Activated T-cell treated with anti-CD3 and anti-CD28 coated beads for 24 hours (primary cell): Measurements from ENCODE around the gene SKA1.
"Not testable (repeated sequence)": the region's sequence is repeated elsewhere in the genome, so short reads cannot be mapped to it uniquely, and the experiment has no call there.

ENCODE experiments used
- DNase-seq: peaks from one replicate; pipeline ENCODE4 v3.0.0-alpha.2; 2020; ENCODE audit warnings: low read depth

The SKA1 gene

DNA sequence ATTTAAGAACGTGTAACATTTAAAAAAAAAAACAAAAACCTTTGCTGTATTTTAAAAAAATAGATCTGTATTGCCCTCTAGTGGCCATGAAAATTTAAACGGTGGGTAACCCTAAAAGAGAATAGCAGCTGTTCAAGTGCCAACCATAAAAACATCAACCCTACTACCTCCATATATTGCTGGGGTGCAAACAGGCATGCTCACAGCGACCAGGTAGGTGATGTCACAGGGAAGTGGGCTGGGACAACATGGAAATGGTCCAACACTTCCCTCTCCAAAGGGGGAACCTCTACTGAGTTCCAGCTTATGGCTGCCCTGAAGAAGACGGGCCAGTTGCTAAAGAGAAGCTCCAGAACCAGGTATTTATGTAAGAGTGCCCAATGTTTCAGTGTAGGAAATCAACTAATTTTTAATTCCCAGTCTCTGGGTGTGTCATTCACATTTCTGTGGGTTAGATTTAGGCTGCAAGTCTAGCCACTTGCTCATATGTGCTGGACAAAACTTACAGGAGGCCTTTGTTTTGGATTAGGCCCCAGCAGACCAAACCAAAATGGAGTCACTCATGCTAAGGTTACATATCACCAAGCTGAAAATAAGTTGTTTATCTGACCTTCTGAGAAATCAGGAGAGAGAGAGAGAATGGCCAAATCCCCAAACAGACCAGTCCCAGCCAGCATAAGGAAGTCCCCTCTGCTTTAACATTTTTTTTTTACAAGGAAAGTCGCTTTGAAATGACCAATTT, 54.5 kb downstream of the SKA1 start:
- DNase-seq: no peak

DNA sequence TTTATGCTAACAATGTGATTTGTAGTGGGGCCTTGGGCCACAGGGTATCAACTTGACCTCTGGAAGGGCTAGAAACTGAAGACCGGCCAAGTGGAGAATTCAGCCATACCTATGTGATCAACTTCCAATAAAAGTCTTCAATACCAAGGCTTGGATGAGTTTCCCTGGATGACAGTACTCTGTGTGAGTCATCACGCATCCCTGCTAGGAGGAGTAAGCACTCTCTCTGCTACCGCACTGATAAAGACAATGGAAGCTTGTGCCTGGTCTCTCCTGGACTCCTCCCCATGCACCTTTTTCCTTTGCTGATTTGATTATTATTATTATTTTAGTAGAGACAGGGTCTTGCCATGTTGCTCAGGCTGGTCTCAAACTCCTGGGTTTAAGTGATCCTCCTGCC, 58.1 kb downstream of the SKA1 start:
- DNase-seq: no peak

DNA sequence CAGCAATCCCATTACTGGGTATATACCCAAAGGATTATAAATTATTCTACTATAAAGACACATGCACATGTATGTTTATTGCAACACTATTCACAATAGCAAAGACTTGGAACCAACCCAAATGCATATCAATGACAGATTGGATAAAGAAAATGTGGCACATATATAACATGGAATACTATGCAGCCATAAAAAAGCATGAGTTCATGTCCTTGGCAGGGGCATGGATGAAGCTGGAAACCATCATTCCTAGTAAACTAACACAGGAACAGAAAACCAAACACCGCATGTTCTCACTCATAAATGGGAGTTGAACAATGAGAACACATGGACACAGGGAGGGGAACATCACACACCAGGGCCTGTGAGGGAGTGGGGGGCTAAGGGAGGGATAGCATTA, 61.9 kb downstream of the SKA1 start:
- not testable (repeated sequence) for DNase-seq

DNA sequence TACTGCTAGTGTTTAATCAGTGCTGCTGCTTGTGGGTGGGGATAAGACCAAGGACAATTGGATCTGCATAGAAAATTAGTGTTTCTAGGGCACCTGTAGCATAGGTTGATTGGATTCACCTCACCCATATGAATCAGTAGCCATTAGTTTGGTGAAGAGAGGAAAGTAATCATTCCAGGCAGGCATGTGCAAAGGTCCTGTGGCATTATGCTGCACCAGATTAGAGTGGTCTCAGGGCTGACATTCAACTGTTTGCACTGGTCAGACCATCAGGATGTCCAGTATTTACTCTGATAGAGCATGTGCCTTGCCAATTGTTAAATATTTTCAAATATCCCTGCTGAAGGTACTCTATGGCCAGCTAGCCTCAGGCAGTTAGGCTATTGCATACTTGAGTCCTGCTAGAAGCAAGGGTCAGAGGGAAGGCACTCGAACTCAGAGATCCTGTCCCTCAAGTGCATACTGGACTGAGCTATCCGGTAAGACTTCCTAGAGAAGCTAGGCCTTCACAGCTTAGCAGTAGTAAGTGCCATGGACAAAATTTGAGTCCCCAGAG, 64.7 kb downstream of the SKA1 start:
- no peak for DNase-seq

DNA sequence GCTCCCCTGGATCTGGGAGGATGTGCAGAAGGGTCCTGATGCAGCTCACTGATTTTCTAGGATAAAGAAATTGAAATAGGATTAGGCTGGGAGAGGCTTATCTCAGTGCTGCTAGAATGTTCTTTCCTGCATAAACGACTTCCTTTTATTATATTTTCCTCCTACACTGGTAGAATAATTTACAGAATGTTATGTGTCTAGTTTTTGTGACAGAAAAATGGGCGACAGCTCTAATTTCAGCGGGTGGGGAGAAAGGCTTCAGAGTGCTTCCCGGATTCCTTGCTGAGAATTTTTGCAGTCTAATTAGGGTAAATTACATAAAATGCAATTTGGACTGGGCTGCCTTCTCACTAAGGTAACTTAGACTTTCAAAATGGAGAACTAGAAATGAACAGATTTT, 66.2 kb downstream of the SKA1 start:
- no peak for DNase-seq

DNA sequence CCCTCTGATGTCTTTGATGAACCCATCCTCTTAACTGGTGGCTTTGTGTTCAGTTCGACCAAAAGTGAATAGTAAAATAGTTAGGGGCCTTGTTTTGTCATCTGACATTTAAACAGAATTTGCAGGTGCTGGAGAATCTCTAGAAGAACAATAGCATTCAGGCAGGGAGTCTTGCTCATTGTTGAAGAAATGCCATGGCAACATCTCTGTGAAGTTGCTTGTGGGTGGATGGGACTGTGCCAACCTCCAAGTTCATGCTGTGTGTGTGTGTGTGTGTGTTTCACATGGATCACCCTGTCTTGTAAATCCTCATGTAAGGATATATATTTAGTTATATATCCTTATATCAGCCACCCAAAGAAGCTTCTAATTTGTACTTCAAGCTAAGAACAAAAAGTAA, 66.7 kb downstream of the SKA1 start:
- no peak for DNase-seq
